NB4 (cell line): ENCODE measurements around the gene EMC8.

ENCODE experiments used
- CTCF ChIP-seq: IDR thresholded peaks from one replicate; pipeline ENCODE4 v1.5.1; 2012; ENCODE audit warnings: low read depth, low read length
- POLR2A ChIP-seq: IDR thresholded peaks from 2 replicates; pipeline ENCODE4 v1.6.1; 2011; ENCODE audit warnings: mild to moderate bottlenecking; ENCODE audit not compliant: insufficient read length; ENCODE audit errors: extremely low read depth
- TF ChIP-seq, protein P1 (sequence below): IDR thresholded peaks from 2 replicates; pipeline ENCODE4 v1.6.1; 2011; ENCODE audit warnings: low read depth, low read length

- TF ChIP-seq CTCF: no peak
- no peak for TF ChIP-seq POLR2A
- TF ChIP-seq, protein P1, sequence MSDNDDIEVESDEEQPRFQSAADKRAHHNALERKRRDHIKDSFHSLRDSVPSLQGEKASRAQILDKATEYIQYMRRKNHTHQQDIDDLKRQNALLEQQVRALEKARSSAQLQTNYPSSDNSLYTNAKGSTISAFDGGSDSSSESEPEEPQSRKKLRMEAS: no peak
These were observed 45.9 kb upstream of the EMC8 start for GRCh38 chr16:85845266-85845665.
